Endodermal cell (in vitro differentiated cells): ENCODE measurements around the gene P2RY11. TPM values are rescaled to one million over a fixed set of nuclear protein-coding genes. Genes with fewer than 3 reads are reported as not detected.

ENCODE experiments used
- DNase-seq: peaks from one replicate; pipeline ENCODE4 v3.0.0-alpha.2; 2017
- H3K27ac ChIP-seq: 2 replicates; pipeline ENCODE4 v1.5.1; 2013; ENCODE audit warnings: mild to moderate bottlenecking, low read depth, low read length, moderate library complexity
- H3K27me3 ChIP-seq: 2 replicates; pipeline ENCODE4 v1.6.1; 2013; ENCODE audit warnings: mild to moderate bottlenecking, low read length, moderate library complexity; ENCODE audit not compliant: insufficient read depth, control insufficient read depth, poor library complexity, severe bottlenecking
- H3K36me3 ChIP-seq: 2 replicates; pipeline ENCODE4 v1.7.0; 2013; ENCODE audit warnings: mild to moderate bottlenecking, low read length, moderate library complexity; ENCODE audit not compliant: control insufficient read depth, insufficient read depth
- H3K4me1 ChIP-seq: one replicate; pipeline ENCODE4 v1.7.0; 2013; ENCODE audit warnings: low read length; ENCODE audit not compliant: control insufficient read depth, insufficient read depth
- H3K4me3 ChIP-seq: 2 replicates; pipeline ENCODE4 v1.5.1; 2013; ENCODE audit warnings: mild to moderate bottlenecking, low read length, moderate library complexity
- H3K9ac ChIP-seq: 2 replicates; pipeline ENCODE4 v1.6.1; 2013; ENCODE audit warnings: mild to moderate bottlenecking, low read length, moderate library complexity; ENCODE audit not compliant: poor library complexity, severe bottlenecking; ENCODE audit errors: extremely low read depth
- H3K9me3 ChIP-seq: 2 replicates; pipeline ENCODE4 v1.6.1; 2013; ENCODE audit warnings: mild to moderate bottlenecking, low read length, moderate library complexity; ENCODE audit not compliant: control insufficient read depth
- H3K27ac Mint-ChIP-seq: 2 replicates; pipeline ENCODE4 v1.8.0; 2020; ENCODE audit warnings: mixed read lengths
- H3K27me3 Mint-ChIP-seq: 2 replicates; pipeline ENCODE4 v1.8.0; 2021; ENCODE audit warnings: mild to moderate bottlenecking, mixed read lengths; ENCODE audit not compliant: insufficient read depth
- H3K36me3 Mint-ChIP-seq: 2 replicates; pipeline ENCODE4 v1.8.0; 2020; ENCODE audit warnings: low read depth, mixed read lengths
- H3K4me1 Mint-ChIP-seq: 2 replicates; pipeline ENCODE4 v1.8.0; 2020; ENCODE audit warnings: mixed read lengths
- H3K4me3 Mint-ChIP-seq: 2 replicates; pipeline ENCODE4 v1.8.0; 2020; ENCODE audit warnings: mild to moderate bottlenecking, moderate library complexity, mixed read lengths
- H3K9me3 Mint-ChIP-seq: 2 replicates; pipeline ENCODE4 v1.8.0; 2020; ENCODE audit warnings: mild to moderate bottlenecking, mixed read lengths
- WGBS, 2 experiments: methylation state at CpG; one replicate each; pipeline versions ENCODE4 v1.1.5 to v1.1.7; 2013; ENCODE audit warnings: missing lambda C conversion rate in 2 of 2, mixed read lengths in 1 of 2; ENCODE audit not compliant: insufficient coverage in 1 of 2, insufficient read length in 1 of 2; 5-methylcytosine and 5-hydroxymethylcytosine counted together
- total RNA-seq, 2 donors: library from RNA; stranded (reverse); fragmentation: NEBNext Ultra II Directional in 1 of 2; extraction: Animal tissue kit (Norgen Biotek cat#: 25700) in 1 of 2; gene quantifications; 2 replicates in 1 of 2; 3 replicates in 1 of 2; pipeline ENCODE4 v1.2.1, GENCODE V29; 2021
- TF ChIP-seq, protein P1 (sequence below): fragments of 200-600 bp; sonication (generic); conservative IDR thresholded peaks from 2 replicates; pipeline ENCODE4 v1.5.0; 2021; ENCODE audit warnings: antibody characterized with exemption, mild to moderate bottlenecking

P2RY11 gene
- total RNA-seq, 2 donors from 2014 or later, result 9.0 to 14.8 TPM

DNA sequence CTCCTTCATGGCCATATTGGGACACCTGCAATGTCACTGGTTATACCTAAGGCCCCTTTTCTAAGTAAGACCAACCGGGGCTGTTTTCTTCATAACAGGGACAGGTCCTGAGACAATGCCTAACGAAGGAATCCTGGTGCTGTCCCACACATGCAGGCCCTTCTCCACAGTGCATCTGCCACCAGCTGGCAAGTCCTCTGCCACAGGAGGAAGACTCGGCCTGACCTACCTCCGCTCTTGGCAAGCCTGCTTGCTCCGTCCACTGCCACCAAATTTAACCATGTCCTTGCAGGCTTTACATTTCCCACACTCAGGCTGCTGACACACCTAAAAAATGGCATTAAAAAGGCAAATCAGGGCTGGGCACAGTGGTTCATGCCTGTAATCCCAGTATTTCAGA is 40.0 kb downstream of the P2RY11 start:
- H3K9ac ChIP-seq, result no peak overlapping the region
- DNase-seq, result no peak
- peaks cover 83% of the 10 kb centered on the region for H3K36me3 Mint-ChIP-seq
- H3K9me3 Mint-ChIP-seq, result no peaks in the 10 kb centered on the region
- H3K4me1 ChIP-seq, result no peaks in the 10 kb centered on the region
- no peak overlapping the region for H3K27ac Mint-ChIP-seq
- H3K4me1 Mint-ChIP-seq, result no peaks in the 10 kb centered on the region
- peaks cover 80% of the 10 kb centered on the region for H3K36me3 ChIP-seq
- 93 to 98% methylated on average over 5 of the region's 5 CpGs for WGBS, 2 experiments
- H3K27me3 Mint-ChIP-seq, result no peaks in the 10 kb centered on the region
- TF ChIP-seq, protein P1, sequence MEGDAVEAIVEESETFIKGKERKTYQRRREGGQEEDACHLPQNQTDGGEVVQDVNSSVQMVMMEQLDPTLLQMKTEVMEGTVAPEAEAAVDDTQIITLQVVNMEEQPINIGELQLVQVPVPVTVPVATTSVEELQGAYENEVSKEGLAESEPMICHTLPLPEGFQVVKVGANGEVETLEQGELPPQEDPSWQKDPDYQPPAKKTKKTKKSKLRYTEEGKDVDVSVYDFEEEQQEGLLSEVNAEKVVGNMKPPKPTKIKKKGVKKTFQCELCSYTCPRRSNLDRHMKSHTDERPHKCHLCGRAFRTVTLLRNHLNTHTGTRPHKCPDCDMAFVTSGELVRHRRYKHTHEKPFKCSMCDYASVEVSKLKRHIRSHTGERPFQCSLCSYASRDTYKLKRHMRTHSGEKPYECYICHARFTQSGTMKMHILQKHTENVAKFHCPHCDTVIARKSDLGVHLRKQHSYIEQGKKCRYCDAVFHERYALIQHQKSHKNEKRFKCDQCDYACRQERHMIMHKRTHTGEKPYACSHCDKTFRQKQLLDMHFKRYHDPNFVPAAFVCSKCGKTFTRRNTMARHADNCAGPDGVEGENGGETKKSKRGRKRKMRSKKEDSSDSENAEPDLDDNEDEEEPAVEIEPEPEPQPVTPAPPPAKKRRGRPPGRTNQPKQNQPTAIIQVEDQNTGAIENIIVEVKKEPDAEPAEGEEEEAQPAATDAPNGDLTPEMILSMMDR, result no peak
- H3K27me3 ChIP-seq, result no peaks in the 10 kb centered on the region
- H3K9me3 ChIP-seq, result no peaks in the 10 kb centered on the region
- H3K4me3 ChIP-seq, result no peak overlapping the region
- H3K27ac ChIP-seq, result no peak overlapping the region
- H3K4me3 Mint-ChIP-seq, result no peak overlapping the region

DNA sequence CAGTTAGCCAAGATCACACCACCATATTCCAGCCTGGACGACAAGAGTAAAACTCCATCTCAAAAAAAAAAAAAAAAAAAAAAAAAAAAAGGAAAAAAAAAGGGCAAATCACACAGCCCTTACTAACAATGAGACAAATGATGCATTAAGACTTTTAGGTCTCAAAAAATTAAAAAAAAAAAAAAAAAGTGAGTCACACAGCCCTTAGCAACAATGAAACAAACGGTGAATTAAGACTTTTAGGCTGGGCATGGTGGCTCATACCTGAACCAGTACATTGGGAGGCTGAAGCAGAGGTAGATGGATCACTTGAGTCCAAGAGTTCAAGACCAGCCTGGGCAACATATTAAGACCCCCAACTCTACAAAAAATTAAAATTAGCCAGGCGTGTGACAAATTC is 40.6 kb downstream of the P2RY11 start:
- Mint-ChIP-seq H3K27ac (no peak overlapping the region), H3K4me3 (no peak overlapping the region), H3K36me3 (peaks cover 86% of the 10 kb centered on the region), H3K27me3 (no peaks in the 10 kb centered on the region), H3K9me3 (no peaks in the 10 kb centered on the region), H3K4me1 (no peaks in the 10 kb centered on the region)
- Histone ChIP-seq H3K9me3 (no peaks in the 10 kb centered on the region), H3K27ac (no peak overlapping the region), H3K27me3 (no peaks in the 10 kb centered on the region), H3K36me3 (peaks cover 82% of the 10 kb centered on the region), H3K4me3 (no peak overlapping the region), H3K9ac (no peak overlapping the region), H3K4me1 (no peaks in the 10 kb centered on the region)
- 98 to 100% methylated on average over 2 of the region's 3 CpGs for WGBS, 2 experiments
- TF ChIP-seq, protein P1, result no peak
- DNase-seq, result no peak

DNA sequence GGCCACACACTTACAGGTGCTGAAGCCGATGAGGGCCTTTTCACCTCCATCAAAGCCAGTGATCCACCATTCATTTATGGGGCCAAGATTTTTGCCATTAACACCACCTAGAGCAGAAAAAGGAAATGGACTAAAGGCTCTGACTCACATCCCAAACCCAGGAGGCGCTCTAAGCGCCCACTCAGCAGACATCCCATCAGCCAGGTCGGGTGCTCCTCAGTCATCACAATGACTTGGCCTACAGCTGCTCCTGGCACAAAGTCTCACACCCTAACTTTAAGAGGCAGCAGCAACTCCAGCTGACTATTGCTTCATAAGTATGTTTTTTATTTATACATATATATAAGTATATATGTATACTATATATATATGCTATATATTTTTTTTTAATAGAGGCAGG is 44.3 kb downstream of the P2RY11 start:
- 97 to 98% methylated on average over 4 of the region's 4 CpGs for WGBS, 2 experiments
- peaks cover 88% of the 10 kb centered on the region for H3K36me3 Mint-ChIP-seq
- TF ChIP-seq, protein P1, result no peak

More for the DNA sequence above, 44.3 kb downstream of the P2RY11 start:
- H3K27ac ChIP-seq, result no peak overlapping the region
- H3K36me3 ChIP-seq, result peaks cover 96% of the 10 kb centered on the region
- DNase-seq, result no peak
- no peaks in the 10 kb centered on the region for H3K9me3 ChIP-seq
- no peak overlapping the region for H3K4me3 ChIP-seq
- Mint-ChIP-seq H3K9me3 (no peaks in the 10 kb centered on the region), H3K27me3 (no peaks in the 10 kb centered on the region), H3K27ac (no peak overlapping the region), H3K4me1 (no peaks in the 10 kb centered on the region), H3K4me3 (no peak overlapping the region)
- H3K4me1 ChIP-seq, result no peaks in the 10 kb centered on the region
- no peak overlapping the region for H3K9ac ChIP-seq
- H3K27me3 ChIP-seq, result no peaks in the 10 kb centered on the region
